ENCODE results near the gene MVB12A. TPM values are rescaled to one million over a fixed set of nuclear protein-coding genes. Genes with fewer than 3 reads are reported as not detected.

The MVB12A gene
- total and polyA plus RNA-seq, 2 experiments from 2014 or later = 36.6 to 60.3 TPM

DNA sequence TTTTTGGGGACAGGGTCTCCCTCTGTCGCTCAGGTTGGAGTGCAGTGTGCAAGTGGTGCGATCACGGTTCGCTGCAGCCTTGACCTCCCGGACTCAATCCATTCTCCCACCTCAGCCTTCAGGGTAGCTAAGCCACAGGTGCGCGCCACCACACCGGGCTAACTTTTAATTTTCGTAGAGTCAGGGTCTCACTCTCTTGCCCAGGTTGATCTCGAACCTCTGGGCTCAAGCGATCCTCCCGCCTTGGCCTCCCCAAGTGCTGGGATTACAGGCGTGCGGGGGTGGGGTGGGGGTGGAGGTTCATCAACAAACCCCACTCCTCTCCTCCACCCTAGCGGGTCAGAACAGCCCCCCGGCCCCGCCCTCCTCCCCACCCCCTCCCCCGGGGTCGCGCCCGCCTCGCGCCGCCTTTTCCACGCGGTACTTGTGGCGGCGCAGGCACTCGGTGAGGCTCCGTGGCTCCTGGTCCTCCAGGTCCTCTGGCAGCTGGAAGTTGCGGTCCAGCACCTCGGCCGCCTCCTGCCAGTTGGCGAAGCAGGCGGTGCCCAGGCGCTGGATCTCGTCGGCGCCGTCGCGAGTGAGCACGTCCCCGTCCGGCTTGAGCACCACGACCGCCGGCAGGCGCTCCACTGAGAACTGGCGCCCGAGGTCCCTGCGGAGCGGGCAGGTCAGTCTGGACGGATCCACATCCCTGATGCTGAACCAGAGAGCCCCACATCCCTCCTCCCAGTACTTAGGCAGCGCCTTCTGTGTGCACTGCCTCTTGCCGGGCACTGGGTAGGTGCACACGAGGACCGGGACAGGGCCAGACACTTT, 35.7 kb downstream of the MVB12A start:
- DNase-seq (ENCODE audit: low spot score) (peak; percentile 55), ATAC-seq (peak; percentile 40)
- Histone ChIP-seq H3K27ac (ENCODE audit: low read depth) (no peak overlapping the region), H3K79me2 (replicated peaks; ENCODE audit: insufficient read depth) (no peaks in the 10 kb centered on the region), H4K20me1 (replicated peaks; ENCODE audit: insufficient read depth) (no peaks in the 10 kb centered on the region), H2AFZ (peak overlapping the region; percentile 38; the same call in 1 of the 2 replicates), H3K4me1 (ENCODE audit: insufficient read depth) (peaks cover 12% of the 10 kb centered on the region), H3K4me3 (peak overlapping the region; percentile 46), H3K27me3 (ENCODE audit: insufficient read depth) (peaks cover 43% of the 10 kb centered on the region), H3F3A (replicated peaks; ENCODE audit: low read depth) (peaks cover 3% of the 10 kb centered on the region; the same call in 1 of the 2 replicates), H3K36me3 (ENCODE audit: insufficient read depth) (no peaks in the 10 kb centered on the region), H3K9me2 (ENCODE audit: insufficient read depth) (no peaks in the 10 kb centered on the region), H3K4me2 (peak overlapping the region; percentile 69)
- peaks cover 27% of the 10 kb centered on the region for H3K27me3 Mint-ChIP-seq (ENCODE audit: insufficient read depth, low read depth, poor library complexity)
- H3K9me3 Mint-ChIP-seq = peaks cover 4% of the 10 kb centered on the region; the same call in 1 of the 3 replicates
- H3K27ac Mint-ChIP-seq = no peak overlapping the region
- peak overlapping the region; percentile 60 for H3K4me3 Mint-ChIP-seq
- H3K36me3 Mint-ChIP-seq (ENCODE audit: low read depth) = no peaks in the 10 kb centered on the region; the same call in 2 of the 3 replicates
- H3K4me1 Mint-ChIP-seq = peaks cover 10% of the 10 kb centered on the region
- no peak for TF ChIP-seq CTCF (conservative IDR thresholded peaks at IDR 0.05; ENCODE audit: low read depth in 2 of 2)
- no peak for TF ChIP-seq POLR2AphosphoS5 (IDR thresholded peaks at IDR 0.05; ENCODE audit: low read depth)
- no peak for TF ChIP-seq EZH2phosphoT487 (IDR thresholded peaks at IDR 0.05; ENCODE audit: unreplicated experiment)
- no peak for TF ChIP-seq EZH2 (IDR thresholded peaks at IDR 0.05; ENCODE audit: low read depth, unreplicated experiment)
- TF ChIP-seq REST (IDR thresholded peaks at IDR 0.05; ENCODE audit: unreplicated experiment) = no peak
- no peak for TF ChIP-seq ZNF331 (CRISPR knock-in tag; IDR thresholded peaks at IDR 0.05; ENCODE audit: low read depth)

DNA sequence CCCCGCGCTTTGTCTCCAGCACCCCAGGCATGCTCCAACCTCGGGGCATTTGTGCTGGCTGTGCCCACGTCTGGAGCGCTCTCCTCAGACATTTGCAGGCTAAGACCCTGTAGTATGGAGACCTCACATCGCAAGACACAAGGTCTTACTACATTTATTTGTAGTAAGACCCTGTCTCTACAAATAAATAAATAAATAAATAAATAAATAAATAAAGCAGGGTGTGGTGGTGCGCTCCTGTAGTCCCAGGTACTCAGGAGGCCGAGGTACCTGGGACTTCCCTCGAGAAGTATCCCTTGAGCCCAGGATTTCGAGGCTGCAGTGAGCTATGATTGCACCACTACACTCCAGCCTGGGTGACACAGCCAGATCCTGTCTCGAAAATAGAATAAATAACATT, 36.3 kb downstream of the MVB12A start:
- peak overlapping the region; percentile 38; the same call in 1 of the 2 replicates for H2AFZ ChIP-seq
- ATAC-seq = no peak
- H3K4me3 ChIP-seq = peak overlapping the region; percentile 46
- H3K9me2 ChIP-seq (ENCODE audit: insufficient read depth) = no peaks in the 10 kb centered on the region
- peaks cover 3% of the 10 kb centered on the region; the same call in 1 of the 2 replicates for H3F3A ChIP-seq (replicated peaks; ENCODE audit: low read depth)
- H4K20me1 ChIP-seq (replicated peaks; ENCODE audit: insufficient read depth) = no peaks in the 10 kb centered on the region
- peaks cover 43% of the 10 kb centered on the region for H3K27me3 ChIP-seq (ENCODE audit: insufficient read depth)
- H3K4me1 Mint-ChIP-seq = peaks cover 10% of the 10 kb centered on the region
- H3K9me3 Mint-ChIP-seq = peaks cover 4% of the 10 kb centered on the region; the same call in 1 of the 3 replicates
- peaks cover 27% of the 10 kb centered on the region for H3K27me3 Mint-ChIP-seq (ENCODE audit: insufficient read depth, low read depth, poor library complexity)
- no peaks in the 10 kb centered on the region for H3K36me3 ChIP-seq (ENCODE audit: insufficient read depth)
- no peak overlapping the region for H3K27ac ChIP-seq (ENCODE audit: low read depth)
- H3K4me3 Mint-ChIP-seq = no peak overlapping the region
- H3K4me1 ChIP-seq (ENCODE audit: insufficient read depth) = peaks cover 12% of the 10 kb centered on the region
- no peaks in the 10 kb centered on the region for H3K79me2 ChIP-seq (replicated peaks; ENCODE audit: insufficient read depth)
- no peak for DNase-seq (ENCODE audit: low spot score)
- peak overlapping the region; percentile 69 for H3K4me2 ChIP-seq
- no peaks in the 10 kb centered on the region; the same call in 2 of the 3 replicates for H3K36me3 Mint-ChIP-seq (ENCODE audit: low read depth)
- H3K27ac Mint-ChIP-seq = no peak overlapping the region
- TF ChIP-seq NANOG (IDR thresholded peaks at IDR 0.05; ENCODE audit: borderline replicate concordance) (no peak), POLR2AphosphoS5 (IDR thresholded peaks at IDR 0.05; ENCODE audit: low read depth) (no peak), ZNF114 (CRISPR knock-in tag; IDR thresholded peaks at IDR 0.05) (no peak), EZH2phosphoT487 (IDR thresholded peaks at IDR 0.05; ENCODE audit: unreplicated experiment) (no peak), ZNF331 (CRISPR knock-in tag; IDR thresholded peaks at IDR 0.05; ENCODE audit: low read depth) (no peak)
